HepG2 (cell line): ENCODE measurements around the gene EFEMP2. TPM values are rescaled to one million over a fixed set of nuclear protein-coding genes. Genes with fewer than 3 reads are reported as not detected.

Experiments used
- ATF6 ChIP-seq: sonication (generic); formaldehyde crosslinking; conservative IDR thresholded peaks from 2 replicates; pipeline ENCODE4 v1.4.0; 2020; ENCODE audit warnings: missing genetic modification reagents
- ELF3 ChIP-seq: IDR thresholded peaks from 2 replicates; pipeline ENCODE4 v1.6.1; 2016; ENCODE audit warnings: missing genetic modification reagents, missing compliant biosample characterization
- ESRRA ChIP-seq: sonication (generic); formaldehyde crosslinking; IDR thresholded peaks from 2 replicates; pipeline ENCODE4 v1.5.1; 2020; ENCODE audit warnings: mild to moderate bottlenecking, low read depth, missing genetic modification reagents
- GPN1 ChIP-seq: sonication (generic); formaldehyde crosslinking; IDR thresholded peaks from 2 replicates; pipeline ENCODE4 v1.5.1; 2020; ENCODE audit warnings: missing genetic modification reagents, borderline replicate concordance
- IKZF4 ChIP-seq: sonication (generic); formaldehyde crosslinking; IDR thresholded peaks from 2 replicates; pipeline ENCODE4 v1.5.1; 2020; ENCODE audit warnings: borderline replicate concordance, mild to moderate bottlenecking, low read depth, missing genetic modification reagents; ENCODE audit errors: not compliant biosample characterization
- NAIF1 ChIP-seq: sonication (generic); formaldehyde crosslinking; IDR thresholded peaks from 2 replicates; pipeline ENCODE4 v1.5.0; 2020; ENCODE audit warnings: mild to moderate bottlenecking, missing genetic modification reagents, borderline replicate concordance
- NFRKB ChIP-seq: fragments of 450-650 bp; IDR thresholded peaks from 2 replicates; pipeline ENCODE4 v1.6.1; 2017
- NONO ChIP-seq, 2 experiments: fragments of 450-650 bp in 1 of 2; sonication (generic) in 1 of 2; formaldehyde crosslinking in 1 of 2; IDR thresholded peaks in 1 of 2; conservative IDR thresholded peaks in 1 of 2; 2 replicates each; pipeline versions ENCODE4 v1.6.1 to v1.8.0; 2017 to 2022; ENCODE audit warnings: mild to moderate bottlenecking in 1 of 2, missing genetic modification reagents in 1 of 2, moderate library complexity in 1 of 2
- PAXIP1 ChIP-seq: sonication (generic); formaldehyde crosslinking; conservative IDR thresholded peaks from 2 replicates; pipeline ENCODE4 v1.4.0; 2020; ENCODE audit warnings: mild to moderate bottlenecking, missing genetic modification reagents, moderate library complexity
- PRDM10 ChIP-seq: sonication (generic); formaldehyde crosslinking; IDR thresholded peaks from 2 replicates; pipeline ENCODE4 v1.4.0; 2020; ENCODE audit warnings: low read depth, missing genetic modification reagents
- RAD51 ChIP-seq: fragments of 450-650 bp; IDR thresholded peaks from 2 replicates; pipeline ENCODE4 v1.6.1; 2016; ENCODE audit warnings: borderline replicate concordance
- SAP130 ChIP-seq: IDR thresholded peaks from 2 replicates; pipeline ENCODE4 v1.6.1; 2016; ENCODE audit warnings: low read depth
- SRSF1 ChIP-seq: fragments of 200-400 bp; formaldehyde crosslinking; optimal IDR thresholded peaks from 2 replicates; pipeline ENCODE3; 2017; ENCODE audit warnings: mild to moderate bottlenecking, low read depth, low read length, moderate library complexity
- TGIF2 ChIP-seq: IDR thresholded peaks from 2 replicates; pipeline ENCODE4 v1.6.1; 2016; ENCODE audit warnings: control low read depth, missing compliant biosample characterization
- THAP7 ChIP-seq: sonication (generic); formaldehyde crosslinking; IDR thresholded peaks from 2 replicates; pipeline ENCODE4 v1.8.1; 2023; ENCODE audit warnings: mild to moderate bottlenecking, missing genetic modification reagents
- U2AF1 ChIP-seq: fragments of 200-400 bp; formaldehyde crosslinking; optimal IDR thresholded peaks from 2 replicates; pipeline ENCODE3; 2017; ENCODE audit warnings: mild to moderate bottlenecking, low read depth, low read length
- YEATS4 ChIP-seq: sonication (generic); formaldehyde crosslinking; IDR thresholded peaks from 2 replicates; pipeline ENCODE4 v1.4.0; 2020; ENCODE audit warnings: missing genetic modification reagents, borderline replicate concordance
- ZC3H4 ChIP-seq: sonication (generic); formaldehyde crosslinking; IDR thresholded peaks from 2 replicates; pipeline ENCODE4 v1.4.0; 2020; ENCODE audit warnings: missing genetic modification reagents, borderline replicate concordance
- ZNF224 ChIP-seq: sonication (generic); formaldehyde crosslinking; IDR thresholded peaks from 2 replicates; pipeline ENCODE4 v1.5.0; 2020; ENCODE audit warnings: mild to moderate bottlenecking, missing genetic modification reagents
- ZNF317 ChIP-seq: sonication (generic); formaldehyde crosslinking; IDR thresholded peaks from 2 replicates; pipeline ENCODE4 v1.5.0; 2020; ENCODE audit warnings: mild to moderate bottlenecking, missing genetic modification reagents
- ZNF724P ChIP-seq: sonication (generic); formaldehyde crosslinking; IDR thresholded peaks from 2 replicates; pipeline ENCODE4 v1.8.0; 2022; ENCODE audit warnings: missing genetic modification reagents, borderline replicate concordance
- polyA plus RNA-seq, 8 experiments: library from polyadenylated mRNA; depleted of rRNA in 3 of 8; stranded (reverse) in 7 of 8; unstranded in 1 of 8; fragments of >200 nt; fragmentation: Illumina TruSeq in 4 of 8; extraction: Trizol in 4 of 8; gene quantifications; 2 replicates each; pipeline versions ENCODE4 v1.2.1 to v1.2.3, GENCODE V29; 2011 to 2016; ENCODE audit warnings: low read depth in 4 of 8, missing spikeins in 1 of 8, mixed read lengths in 1 of 8; ENCODE audit not compliant: insufficient read depth in 1 of 8
- total RNA-seq, 5 experiments: library from RNA; depleted of rRNA; stranded (reverse); fragments of >200 nt; fragmentation: Illumina TruSeq; extraction: Trizol; gene quantifications; 2 replicates each; pipeline ENCODE4 v1.2.3, GENCODE V29; 2016; ENCODE audit warnings: low read depth in 1 of 5

Gene EFEMP2
- total and polyA plus RNA-seq, 2 of the 13 experiments (the other 11 are each of a cell fraction or from before 2014, with no cell fraction given), result 7.4 to 29.7 TPM

- TF ChIP-seq THAP7 (no peak), ZNF724P (CRISPR knock-in tag) (no peak), ATF6 (CRISPR knock-in tag) (no peak), ZNF224 (no peak), SAP130 (peak; percentile 66), ZNF317 (CRISPR knock-in tag) (no peak), NONO (IDR thresholded peaks at IDR 0.05) (no peak), NONO (CRISPR knock-in tag; conservative IDR thresholded peaks at IDR 0.05) (0 out of 2 replicates have a peak, but pooled peaks have one; percentile 47), PRDM10 (CRISPR knock-in tag) (no peak), U2AF1 (no peak), ZC3H4 (no peak), NAIF1 (CRISPR knock-in tag) (no peak), ESRRA (CRISPR knock-in tag) (0 out of 2 replicates have a peak, but pooled peaks have one; percentile 38), YEATS4 (CRISPR knock-in tag) (peak; percentile 45; the same call in 1 of the 2 replicates), GPN1 (no peak), ELF3 (CRISPR knock-in tag) (no peak), IKZF4 (CRISPR knock-in tag) (no peak), SRSF1 (no peak), TGIF2 (CRISPR knock-in tag) (no peak), NFRKB (no peak), PAXIP1 (CRISPR knock-in tag) (peak; percentile 62), RAD51 (no peak)
Observed at GRCh38 chr11:65854161-65854592, 18.4 kb downstream of the EFEMP2 start (continued).
